ENCODE results near the gene MYO3B. TPM values are rescaled to one million over a fixed set of nuclear protein-coding genes. Genes with fewer than 3 reads are reported as not detected.
A peak's percentile ranks its signal among the peaks of the same experiment; 100 is the strongest.

Gene MYO3B
- total RNA-seq, 2 donors from 2014 or later, result 2.0 to 4.7 TPM

DNA sequence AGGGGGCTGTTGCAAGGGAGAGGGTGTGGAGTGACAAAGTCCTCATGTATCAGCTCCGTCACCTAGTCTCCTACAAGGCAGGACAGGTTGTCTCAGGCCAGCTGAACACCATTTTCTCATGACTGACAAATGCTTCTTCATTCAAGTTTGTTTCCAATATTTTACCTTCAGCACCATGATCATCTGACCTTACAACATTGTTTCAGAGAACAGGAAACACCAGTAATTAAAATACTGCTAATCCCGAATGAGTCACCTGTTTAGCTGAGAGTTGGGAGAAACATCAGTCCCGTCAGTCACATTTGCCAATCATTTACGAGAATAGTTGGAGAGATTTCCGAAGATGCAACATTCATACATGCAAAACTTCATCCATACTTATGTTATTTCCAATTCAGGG, 511.5 kb downstream of the MYO3B start:
- Histone ChIP-seq H3K9me3 (no peaks in the 10 kb centered on the region), H3K27ac (no peak overlapping the region), H3K4me1 (no peaks in the 10 kb centered on the region), H3K27me3 (no peaks in the 10 kb centered on the region), H3K4me3 (no peak overlapping the region), H3K36me3 (replicated peaks in 1 of 2; ENCODE audit: insufficient read depth in 1 of 2, low read depth in 2 of 2) (no peaks in the 10 kb centered on the region)
- ATAC-seq, result no peak
- no peak for TF ChIP-seq POLR2A (IDR thresholded peaks at IDR 0.05)
- TF ChIP-seq, protein P1, sequence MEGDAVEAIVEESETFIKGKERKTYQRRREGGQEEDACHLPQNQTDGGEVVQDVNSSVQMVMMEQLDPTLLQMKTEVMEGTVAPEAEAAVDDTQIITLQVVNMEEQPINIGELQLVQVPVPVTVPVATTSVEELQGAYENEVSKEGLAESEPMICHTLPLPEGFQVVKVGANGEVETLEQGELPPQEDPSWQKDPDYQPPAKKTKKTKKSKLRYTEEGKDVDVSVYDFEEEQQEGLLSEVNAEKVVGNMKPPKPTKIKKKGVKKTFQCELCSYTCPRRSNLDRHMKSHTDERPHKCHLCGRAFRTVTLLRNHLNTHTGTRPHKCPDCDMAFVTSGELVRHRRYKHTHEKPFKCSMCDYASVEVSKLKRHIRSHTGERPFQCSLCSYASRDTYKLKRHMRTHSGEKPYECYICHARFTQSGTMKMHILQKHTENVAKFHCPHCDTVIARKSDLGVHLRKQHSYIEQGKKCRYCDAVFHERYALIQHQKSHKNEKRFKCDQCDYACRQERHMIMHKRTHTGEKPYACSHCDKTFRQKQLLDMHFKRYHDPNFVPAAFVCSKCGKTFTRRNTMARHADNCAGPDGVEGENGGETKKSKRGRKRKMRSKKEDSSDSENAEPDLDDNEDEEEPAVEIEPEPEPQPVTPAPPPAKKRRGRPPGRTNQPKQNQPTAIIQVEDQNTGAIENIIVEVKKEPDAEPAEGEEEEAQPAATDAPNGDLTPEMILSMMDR (IDR thresholded peaks at IDR 0.05), result no peak
- 82 to 87% methylated on average over 5 of the region's 5 CpGs for WGBS, 2 donors
- intact Hi-C loops (cut with DNase I), result no loop called here
- no peak for DNase-seq

DNA sequence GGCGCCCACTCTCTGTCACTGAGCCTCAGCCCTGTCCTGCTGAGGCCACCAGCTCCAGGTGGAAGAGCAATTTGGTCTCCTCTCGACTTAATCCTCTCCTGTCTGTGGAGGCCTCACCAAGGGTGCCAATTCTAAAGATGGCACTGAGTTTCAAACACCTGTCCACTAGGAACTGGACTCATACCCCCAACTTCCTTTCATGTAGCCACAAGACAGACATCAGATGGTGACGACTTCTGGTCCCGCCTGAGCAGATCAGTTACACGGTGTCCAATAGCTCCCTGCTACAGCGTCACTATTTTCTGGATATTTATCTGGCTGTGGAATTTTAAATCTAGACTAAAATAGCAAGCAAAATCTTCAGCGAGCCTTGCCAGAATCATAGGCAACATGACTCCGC, 512.7 kb downstream of the MYO3B start:
- Histone ChIP-seq H3K4me1 (no peaks in the 10 kb centered on the region), H3K27ac (no peak overlapping the region), H3K4me3 (no peak overlapping the region), H3K9me3 (no peaks in the 10 kb centered on the region), H3K27me3 (no peaks in the 10 kb centered on the region), H3K36me3 (replicated peaks in 1 of 2; ENCODE audit: insufficient read depth in 1 of 2, low read depth in 2 of 2) (no peaks in the 10 kb centered on the region)
- intact Hi-C loops (cut with DNase I), result no loop called here
- DNase-seq (no peak), ATAC-seq (no peak)
- TF ChIP-seq, protein P1 (IDR thresholded peaks at IDR 0.05), result no peak
- WGBS, 2 donors, result 86 to 88% methylated on average over 8 of the region's 8 CpGs

DNA sequence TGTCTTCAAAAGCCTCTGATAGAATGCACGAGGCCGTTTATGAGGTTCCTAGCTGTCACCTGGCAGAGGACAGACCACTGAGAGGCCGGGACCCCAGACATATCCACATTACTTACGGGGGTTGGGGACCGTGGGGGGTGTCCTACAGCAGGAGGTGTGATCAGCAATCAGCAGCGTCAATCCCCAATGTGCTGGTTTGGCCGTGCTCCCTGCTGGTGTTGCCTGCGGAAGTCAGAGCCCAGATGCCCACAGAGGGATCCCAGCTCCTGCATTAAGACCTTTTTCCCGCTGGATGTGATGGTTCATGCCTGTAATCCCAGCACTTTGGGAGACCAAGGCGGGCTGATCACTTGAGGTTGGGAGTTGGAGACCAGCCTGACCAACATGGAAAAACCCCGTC, 516.4 kb downstream of the MYO3B start:
- no peaks in the 10 kb centered on the region for H3K27me3 ChIP-seq
- DNase-seq (no peak), ATAC-seq (no peak)
- intact Hi-C loops (cut with DNase I), result no loop called here
- H3K4me1 ChIP-seq, result peaks cover 4% of the 10 kb centered on the region
- H3K27ac ChIP-seq, result no peak overlapping the region
- WGBS, 2 donors, result 79 to 84% methylated on average over 9 to 11 of the region's 11 CpGs
- TF ChIP-seq, protein P1 (IDR thresholded peaks at IDR 0.05), result no peak
- TF ChIP-seq POLR2A (IDR thresholded peaks at IDR 0.05), result no peak
- no peaks in the 10 kb centered on the region for H3K9me3 ChIP-seq
- no peaks in the 10 kb centered on the region for H3K36me3 ChIP-seq (replicated peaks in 1 of 2; ENCODE audit: insufficient read depth in 1 of 2, low read depth in 2 of 2)
- H3K4me3 ChIP-seq, result no peak overlapping the region

DNA sequence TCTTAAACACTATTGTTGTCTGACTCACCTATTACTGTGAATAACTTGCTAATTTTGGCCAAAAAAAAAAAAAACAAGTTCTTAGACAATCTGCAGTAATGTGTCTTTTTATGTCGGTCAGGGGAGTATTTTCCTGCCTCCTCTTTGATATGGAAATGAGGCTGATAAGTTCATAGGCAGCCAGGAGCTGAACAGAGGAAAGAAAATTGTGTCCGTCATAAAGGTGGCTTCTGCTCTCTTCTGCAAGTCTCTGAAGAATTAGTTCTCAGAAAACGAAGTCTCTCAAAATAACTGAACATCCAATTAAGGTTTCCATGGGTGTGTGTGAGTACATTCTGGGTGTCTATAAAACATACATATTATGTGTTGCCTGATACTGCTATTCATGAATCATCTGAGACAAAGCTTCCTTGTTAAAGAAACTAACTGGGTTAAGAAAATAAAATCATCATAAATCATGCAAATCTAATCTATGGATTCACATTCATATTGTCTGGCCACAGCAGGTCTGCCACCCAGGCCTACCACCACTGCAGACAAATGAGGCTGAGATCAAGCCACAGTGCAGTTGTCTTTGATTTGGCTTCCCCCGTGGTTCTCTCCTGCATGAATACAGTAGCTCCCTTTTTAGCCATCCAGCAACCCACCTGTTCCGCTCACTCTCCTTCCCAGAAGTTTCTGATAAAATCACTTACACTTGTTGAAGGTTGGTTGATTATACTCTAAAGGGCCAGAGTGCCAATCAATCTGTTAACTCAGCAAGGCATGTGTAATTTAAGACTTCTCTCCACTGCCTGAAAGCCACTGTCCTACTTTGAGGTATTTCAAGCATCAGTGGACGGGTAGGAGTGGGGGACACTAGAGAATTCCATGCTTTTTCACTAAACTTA, 517.8 kb downstream of the MYO3B start:
- DNase-seq, result peak in 2 of 4 donors; percentile 8 to 45
- H3K36me3 ChIP-seq (replicated peaks in 1 of 2; ENCODE audit: insufficient read depth in 1 of 2, low read depth in 2 of 2), result no peaks in the 10 kb centered on the region
- H3K4me3 ChIP-seq, result no peak overlapping the region
- H3K27ac ChIP-seq, result no peak overlapping the region
- ATAC-seq, result no peak
- WGBS, 2 donors, result 48 to 58% methylated on average over 6 of the region's 6 CpGs
- peaks cover 4% of the 10 kb centered on the region for H3K4me1 ChIP-seq
- no peaks in the 10 kb centered on the region for H3K27me3 ChIP-seq
- intact Hi-C loops (cut with DNase I), result no loop called here
- TF ChIP-seq POLR2A (IDR thresholded peaks at IDR 0.05), result no peak
- TF ChIP-seq, protein P1 (IDR thresholded peaks at IDR 0.05), result no peak
- H3K9me3 ChIP-seq, result no peaks in the 10 kb centered on the region

DNA sequence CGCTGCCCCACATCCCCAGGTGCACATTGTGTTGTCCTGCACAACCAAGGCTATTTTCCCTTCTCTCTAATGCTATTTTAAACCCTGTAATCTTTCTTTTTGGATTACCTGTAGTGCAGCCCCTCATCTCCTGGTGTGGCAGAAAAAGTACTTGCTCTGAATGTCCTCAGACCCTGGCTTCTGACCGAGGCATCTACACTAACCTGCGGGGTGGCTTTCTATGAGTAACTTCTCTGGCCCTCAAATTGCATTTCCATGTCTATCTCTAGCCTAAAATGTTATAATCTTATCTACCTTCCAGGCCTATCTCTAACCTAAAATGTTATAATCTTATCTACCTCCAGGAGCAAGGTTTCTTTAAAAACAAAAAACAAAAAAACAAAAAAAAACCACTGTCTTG, 519.0 kb downstream of the MYO3B start:
- H3K4me1 ChIP-seq, result peaks cover 4% of the 10 kb centered on the region
- 88 to 92% methylated on average over 3 of the region's 3 CpGs for WGBS, 2 donors
- no peak overlapping the region for H3K27ac ChIP-seq
- intact Hi-C loops (cut with DNase I), result no loop called here
- DNase-seq (no peak), ATAC-seq (no peak)
- no peaks in the 10 kb centered on the region for H3K9me3 ChIP-seq
- no peaks in the 10 kb centered on the region for H3K36me3 ChIP-seq (replicated peaks in 1 of 2; ENCODE audit: insufficient read depth in 1 of 2, low read depth in 2 of 2)
- no peaks in the 10 kb centered on the region for H3K27me3 ChIP-seq
- TF ChIP-seq, protein P1 (IDR thresholded peaks at IDR 0.05), result no peak
- TF ChIP-seq POLR2A (IDR thresholded peaks at IDR 0.05), result no peak
- no peak overlapping the region for H3K4me3 ChIP-seq

Data from body of pancreas (tissue), 4 donors.